ENCODE results near the gene PFKM.
"Not testable (repeated sequence)": the region's sequence is repeated elsewhere in the genome, so short reads cannot be mapped to it uniquely, and the experiment has no call there.

PFKM gene

DNA sequence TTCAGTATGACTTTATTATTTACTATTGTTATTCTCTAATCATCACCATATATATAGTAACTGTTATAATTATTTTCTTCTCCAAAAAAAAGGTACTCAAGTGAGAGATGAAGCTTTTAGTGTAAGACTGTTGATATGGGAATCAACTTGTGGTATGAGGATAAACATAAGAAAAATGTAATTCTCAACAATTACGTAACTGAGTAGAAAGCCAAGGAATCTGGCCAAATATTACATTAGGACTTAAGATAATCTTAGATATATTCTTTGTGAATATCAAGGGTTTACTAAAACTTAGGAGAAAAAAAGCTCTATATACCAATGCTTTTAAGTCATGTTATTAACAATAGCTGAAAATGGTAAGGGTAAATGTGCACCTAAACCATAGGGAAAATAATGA is 26.6 kb upstream of the PFKM start:
- peaks cover 29% of the 10 kb centered on the region for H3K36me3 Mint-ChIP-seq
- H3K4me3 Mint-ChIP-seq, result no peak overlapping the region
- no peak for DNase-seq
- CTCF ChIA-PET, result no interaction called here
- no peak overlapping the region for H3K27ac Mint-ChIP-seq
- H3K9me3 Mint-ChIP-seq, result no peaks in the 10 kb centered on the region
- no peaks in the 10 kb centered on the region for H3K4me1 Mint-ChIP-seq
- H3K27me3 Mint-ChIP-seq, result no peaks in the 10 kb centered on the region

DNA sequence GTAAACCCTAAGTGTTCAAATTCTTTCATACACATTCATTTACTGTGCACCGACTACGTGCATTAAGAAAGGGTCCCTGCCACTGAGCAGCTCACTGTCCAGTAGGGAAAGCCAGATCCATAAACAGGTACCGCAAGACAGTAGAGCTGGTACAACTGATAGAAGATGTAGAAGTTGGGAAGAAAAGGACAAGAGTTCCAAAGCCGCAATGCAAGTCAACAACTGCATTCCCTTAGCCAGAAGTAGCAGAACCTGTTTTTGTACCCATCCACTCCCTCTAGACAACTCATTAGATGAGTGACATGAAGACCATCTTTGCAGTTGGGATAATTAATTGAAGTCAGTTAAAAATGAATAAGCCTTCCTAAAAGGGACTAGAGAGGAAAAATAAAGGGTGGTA is 14.6 kb upstream of the PFKM start:
- no peaks in the 10 kb centered on the region for H3K27me3 Mint-ChIP-seq
- H3K4me3 Mint-ChIP-seq, result peak overlapping the region; percentile 90
- H3K4me1 Mint-ChIP-seq, result peaks cover 51% of the 10 kb centered on the region
- no peaks in the 10 kb centered on the region for H3K9me3 Mint-ChIP-seq
- H3K36me3 Mint-ChIP-seq, result peaks cover 6% of the 10 kb centered on the region
- CTCF ChIA-PET, result interaction anchor here (1.1 kb wide), 2 partner anchors 54 kb away, joined by 3 read pairs; no protein-coding TSS in a partner anchor
- DNase-seq, result no peak
- no peak overlapping the region for H3K27ac Mint-ChIP-seq

DNA sequence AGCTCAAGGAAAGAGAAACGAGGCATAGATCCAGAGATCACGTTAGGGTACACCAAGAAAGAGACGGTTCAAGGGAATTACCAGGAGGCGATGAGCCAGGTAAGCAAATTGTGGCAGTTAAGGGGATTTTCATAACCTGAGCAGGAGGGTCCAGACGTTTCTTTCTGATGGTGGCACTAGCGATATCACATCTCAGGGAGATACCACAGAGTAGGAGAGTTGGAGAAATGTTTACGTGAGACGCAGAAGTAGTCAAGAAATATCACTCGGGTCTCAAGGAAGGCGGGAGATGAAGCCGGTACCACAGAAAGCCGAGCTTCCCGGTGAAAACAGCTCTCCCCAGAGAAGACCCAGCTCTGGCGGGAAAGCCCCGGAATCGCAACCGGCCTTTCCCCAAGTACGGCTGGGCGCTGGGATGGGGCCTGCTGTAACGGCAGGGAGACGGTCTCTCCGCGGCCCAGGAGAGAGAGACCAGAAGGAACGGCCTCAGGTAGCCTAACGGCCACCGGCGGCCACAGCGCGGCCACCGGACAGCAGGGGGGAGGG is 13.8 kb upstream of the PFKM start:
- peak overlapping the region; percentile 90 for H3K4me3 Mint-ChIP-seq
- CTCF ChIA-PET, result interaction anchor here (1.1 kb wide), 1 partner anchor 53 kb away, joined by 3 read pairs; no protein-coding TSS in a partner anchor
- H3K27ac Mint-ChIP-seq, result peak overlapping the region; percentile 87
- H3K9me3 Mint-ChIP-seq, result no peaks in the 10 kb centered on the region
- peaks cover 6% of the 10 kb centered on the region for H3K36me3 Mint-ChIP-seq
- no peaks in the 10 kb centered on the region for H3K27me3 Mint-ChIP-seq
- DNase-seq, result peak; percentile 60
- H3K4me1 Mint-ChIP-seq, result peaks cover 54% of the 10 kb centered on the region

DNA sequence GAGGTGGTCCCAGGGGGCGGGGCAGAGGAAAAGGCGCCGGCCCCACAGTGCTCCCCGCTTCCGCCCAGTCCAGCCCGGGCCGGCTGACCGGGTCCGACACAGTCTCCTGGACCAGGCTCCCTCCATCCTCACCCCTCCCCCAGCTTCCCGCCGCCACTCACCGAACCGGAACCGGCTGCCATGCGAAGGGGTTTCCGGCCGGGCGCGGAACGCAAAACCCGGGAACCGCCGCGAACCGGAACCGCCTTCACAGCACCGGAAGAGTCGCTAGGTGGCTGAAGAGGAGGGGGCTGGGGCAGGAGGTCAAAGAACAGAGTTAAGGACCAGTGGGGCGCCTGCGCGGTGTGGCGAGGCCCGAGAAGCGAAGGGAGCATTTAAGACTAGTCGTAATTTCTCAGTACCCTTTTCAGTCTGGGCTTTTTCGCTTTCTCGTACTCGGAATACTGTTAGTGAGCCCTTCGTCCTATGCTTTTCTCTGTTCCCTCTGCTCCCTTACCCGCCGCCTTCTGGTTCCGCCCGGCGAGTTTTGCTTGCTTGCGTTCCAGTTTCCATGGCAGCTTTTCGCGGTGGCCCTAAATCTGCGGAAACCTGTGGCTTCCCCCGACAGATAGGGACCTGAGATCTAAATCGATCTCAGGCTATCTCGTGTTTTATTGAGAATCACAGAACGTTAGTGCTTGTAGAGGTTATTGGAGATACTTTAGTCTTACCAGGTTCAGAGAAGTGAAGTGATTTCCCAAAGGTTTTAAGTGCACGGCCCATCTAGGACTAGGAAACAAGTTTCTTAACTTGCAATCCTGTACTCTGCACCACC is 13.1 kb upstream of the PFKM start, which contains the start of gene SENP1:
Gene SENP1 (minus strand): TSS at position 213 of the 814 bp plus-strand sequence. CDS start 4,607 bp downstream, outside the sequence.
- Mint-ChIP-seq H3K4me1 (peaks cover 54% of the 10 kb centered on the region), H3K27me3 (no peaks in the 10 kb centered on the region), H3K27ac (peak within 1 kb of the TSS; percentile 87), H3K36me3 (peaks cover 6% of the 10 kb centered on the region), H3K9me3 (no peaks in the 10 kb centered on the region), H3K4me3 (peak within 1 kb of the TSS; percentile 90)
- DNase-seq, result peak; percentile 92
- CTCF ChIA-PET, result interaction anchor here (0.8 to 1.5 kb wide), 3 partner anchors 13 to 58 kb away, joined by 3 to 5 read pairs (median 4); partner anchors contain the start of gene PFKM

DNA sequence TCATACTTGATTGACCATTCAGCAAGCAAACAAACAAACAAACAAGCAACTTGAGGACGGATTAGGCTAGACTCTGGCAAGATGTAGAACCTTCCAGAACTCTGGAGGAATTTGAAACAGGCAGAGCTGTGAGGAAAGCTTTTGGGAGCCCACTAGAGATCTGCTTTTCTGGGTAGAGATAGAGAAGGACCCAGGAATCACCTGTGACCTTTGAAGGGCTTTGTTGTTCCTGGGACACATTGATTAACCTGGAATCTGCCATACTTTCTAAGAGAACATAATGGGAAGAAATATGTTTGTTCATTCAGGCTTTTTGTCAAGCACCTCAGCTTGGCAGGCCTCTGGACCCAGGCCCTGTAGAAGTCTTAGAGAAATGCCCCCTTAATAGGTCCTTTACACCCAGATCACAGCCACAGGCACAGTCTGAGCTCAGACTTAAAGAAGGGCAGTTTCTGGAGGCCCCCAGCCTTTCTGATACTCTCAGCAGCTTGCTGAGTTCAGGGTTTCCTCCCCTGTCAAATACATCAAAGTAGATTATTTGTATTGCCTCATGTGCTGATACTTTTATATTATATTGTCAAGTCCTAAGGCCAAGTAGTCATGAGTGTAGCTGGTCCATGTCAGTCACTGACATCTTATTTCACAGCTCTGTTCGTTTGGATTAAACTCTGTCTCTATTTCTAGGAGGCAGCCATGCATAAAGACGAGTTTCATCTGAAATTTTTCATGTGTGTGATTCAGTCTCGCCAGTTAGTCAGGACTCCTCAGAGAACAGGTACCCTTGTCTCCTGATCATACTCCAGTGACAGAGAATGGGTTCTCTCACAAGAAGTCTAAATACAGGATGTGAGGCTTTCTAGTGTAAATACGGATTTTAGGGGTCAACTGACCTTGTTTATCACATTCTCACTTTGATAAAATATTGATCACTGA is 12.2 kb upstream of the PFKM start:
- no peak for DNase-seq
- CTCF ChIA-PET, result interaction anchor here (0.8 to 1.5 kb wide), 5 partner anchors 12 to 58 kb away, joined by 3 to 5 read pairs (median 4); partner anchors contain the start of genes ASB8 and PFKM
- H3K27me3 Mint-ChIP-seq, result no peaks in the 10 kb centered on the region
- no peaks in the 10 kb centered on the region for H3K9me3 Mint-ChIP-seq
- peak overlapping the region; percentile 87 for H3K27ac Mint-ChIP-seq
- H3K36me3 Mint-ChIP-seq, result peaks cover 5% of the 10 kb centered on the region
- peaks cover 47% of the 10 kb centered on the region for H3K4me1 Mint-ChIP-seq
- peak overlapping the region; percentile 90 for H3K4me3 Mint-ChIP-seq

- H3K27ac Mint-ChIP-seq, result no peak overlapping the region
- no peak overlapping the region for H3K4me3 Mint-ChIP-seq
- H3K4me1 Mint-ChIP-seq, result peaks cover 34% of the 10 kb centered on the region
- H3K36me3 Mint-ChIP-seq, result no peaks in the 10 kb centered on the region
- DNase-seq, result no peak
- CTCF ChIA-PET, result no interaction called here
- peaks cover 3% of the 10 kb centered on the region for H3K27me3 Mint-ChIP-seq
- H3K9me3 Mint-ChIP-seq, result no peaks in the 10 kb centered on the region
Measured at GRCh38 chr12:48109424-48109823, 9.7 kb upstream of the PFKM start.

DNA sequence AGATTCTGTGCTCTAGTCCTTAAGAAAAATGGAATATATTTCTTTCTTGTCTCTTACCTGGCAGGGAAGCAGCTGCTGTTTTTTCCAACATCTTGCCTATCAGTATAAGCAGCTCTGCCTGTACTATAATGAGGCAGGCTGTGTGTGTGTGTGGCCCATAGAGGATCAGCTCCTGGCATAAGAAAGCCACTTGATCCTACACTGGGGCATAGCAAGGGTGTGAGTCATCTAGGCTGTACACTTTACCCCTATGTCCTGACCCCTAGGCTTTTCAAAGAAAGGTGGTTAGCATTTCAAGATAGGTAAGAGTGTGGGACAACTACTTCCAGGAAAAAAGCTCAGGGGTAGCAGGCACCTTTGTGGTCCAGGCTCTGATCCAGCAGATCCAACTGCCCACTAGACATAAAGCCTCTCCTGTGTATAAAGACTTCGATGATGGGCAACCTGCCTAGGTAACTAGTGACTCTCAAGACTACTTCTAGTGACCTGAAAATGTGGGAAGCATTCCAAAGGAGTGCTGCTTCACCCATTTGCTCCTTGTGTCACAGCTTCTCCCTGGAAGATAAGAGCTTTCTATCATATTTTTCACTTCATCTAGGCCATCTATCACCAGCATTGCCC is 8.4 kb upstream of the PFKM start:
- Mint-ChIP-seq H3K27me3 (peaks cover 11% of the 10 kb centered on the region), H3K36me3 (no peaks in the 10 kb centered on the region), H3K9me3 (no peaks in the 10 kb centered on the region), H3K4me3 (no peak overlapping the region), H3K4me1 (peaks cover 30% of the 10 kb centered on the region), H3K27ac (no peak overlapping the region)
- CTCF ChIA-PET, result no interaction called here
- DNase-seq, result no peak

GRCh38 chr12:48111312-48111693 is 7.9 kb upstream of the PFKM start:
- H3K36me3 Mint-ChIP-seq, DNase-seq, H3K9me3 Mint-ChIP-seq, H3K27ac Mint-ChIP-seq, H3K4me3 Mint-ChIP-seq, CTCF ChIA-PET: not testable (repeated sequence)
- Mint-ChIP-seq H3K27me3 (peaks cover 16% of the 10 kb centered on the region), H3K4me1 (peaks cover 28% of the 10 kb centered on the region)

DNA sequence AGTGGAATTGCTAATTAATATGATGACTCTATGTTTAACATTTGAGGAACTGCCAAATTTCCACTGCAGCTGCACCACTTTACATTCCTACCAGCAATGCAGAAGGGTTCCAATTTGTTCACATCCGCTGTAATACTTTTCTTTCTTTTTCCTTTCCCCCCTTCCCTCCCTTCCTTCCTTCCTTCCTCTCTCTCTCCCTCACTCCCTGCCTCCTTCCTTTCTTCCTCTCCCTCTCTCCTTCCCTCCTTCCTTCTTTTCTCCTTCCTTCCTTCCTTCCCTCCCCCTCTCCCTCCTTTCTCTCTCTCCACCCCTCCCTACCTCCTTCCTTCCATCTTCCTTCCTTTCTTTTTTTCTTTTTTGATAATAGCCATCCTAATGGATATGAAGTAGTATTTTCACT is 3.2 kb upstream of the PFKM start:
- Mint-ChIP-seq H3K4me3 (no peak overlapping the region), H3K27me3 (peaks cover 17% of the 10 kb centered on the region), H3K36me3 (no peaks in the 10 kb centered on the region), H3K9me3 (no peaks in the 10 kb centered on the region), H3K4me1 (peaks cover 20% of the 10 kb centered on the region), H3K27ac (no peak overlapping the region)
- CTCF ChIA-PET, result no interaction called here
- no peak for DNase-seq

DNA sequence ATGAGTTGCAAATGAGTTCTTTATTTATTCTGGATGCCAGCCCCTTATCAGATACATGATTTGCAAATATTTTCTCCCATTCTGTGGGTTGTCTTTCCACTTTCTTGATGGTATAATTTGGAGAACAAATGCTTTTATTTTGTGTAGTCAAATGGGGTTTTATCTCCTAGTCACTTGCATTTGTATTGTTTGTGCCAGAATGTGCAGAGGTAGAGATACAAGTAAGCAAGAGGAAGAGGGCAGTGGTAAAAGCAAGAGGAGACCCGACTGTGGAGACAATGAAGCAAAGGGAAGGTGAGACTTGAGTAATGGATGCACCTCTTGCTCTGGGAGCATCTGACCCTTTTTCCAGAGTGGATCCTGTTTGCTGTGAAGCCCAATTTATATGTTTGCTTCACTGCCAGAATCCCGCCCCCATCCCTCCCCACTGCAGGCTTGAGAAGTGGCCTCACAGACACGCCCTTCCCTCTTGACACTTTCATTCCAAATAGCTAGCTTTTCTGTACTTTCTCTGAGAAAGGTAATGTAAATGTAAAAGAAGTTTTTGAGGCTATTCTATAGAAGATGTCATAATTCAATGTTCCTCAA is 786 bp upstream of the PFKM start:
- no peak overlapping the region for H3K27ac Mint-ChIP-seq
- peak overlapping the region; percentile 86 for H3K4me3 Mint-ChIP-seq
- H3K27me3 Mint-ChIP-seq, result peaks cover 17% of the 10 kb centered on the region
- H3K4me1 Mint-ChIP-seq, result peaks cover 20% of the 10 kb centered on the region
- CTCF ChIA-PET, result interaction anchor here (1.2 to 1.4 kb wide), 2 partner anchors 12 to 232 kb away, joined by 3 to 4 read pairs; no protein-coding TSS in a partner anchor
- DNase-seq, result peak; percentile 23
- no peaks in the 10 kb centered on the region for H3K9me3 Mint-ChIP-seq
- H3K36me3 Mint-ChIP-seq, result no peaks in the 10 kb centered on the region

GRCh38 chr12:48119834-48120195 is 651 bp downstream of the PFKM start:
- no peak for DNase-seq
- H3K27ac Mint-ChIP-seq, result no peak overlapping the region

DNA sequence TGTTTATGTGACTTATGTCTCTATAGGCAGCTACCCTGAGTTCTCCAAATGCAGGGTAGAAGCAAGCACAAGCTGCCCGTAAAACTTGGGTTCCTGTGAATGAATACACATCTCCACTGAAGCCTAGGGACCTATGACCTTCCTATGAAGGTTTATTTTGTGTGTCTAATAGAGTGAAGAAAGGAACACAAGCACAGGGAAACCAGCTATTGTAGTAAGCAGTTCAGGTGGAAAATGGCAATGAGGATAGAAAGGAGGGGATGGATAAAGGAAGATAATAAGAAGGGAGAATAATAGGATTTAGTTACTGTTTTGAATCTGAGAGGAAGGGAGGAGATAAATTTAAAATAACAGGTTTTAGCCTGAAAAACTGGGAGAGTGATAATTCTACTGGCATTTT is 2.4 kb downstream of the PFKM start:
- Mint-ChIP-seq H3K36me3 (peaks cover 4% of the 10 kb centered on the region), H3K9me3 (no peaks in the 10 kb centered on the region), H3K4me1 (peaks cover 20% of the 10 kb centered on the region), H3K27ac (no peak overlapping the region), H3K4me3 (no peak overlapping the region), H3K27me3 (no peaks in the 10 kb centered on the region)
- CTCF ChIA-PET, result no interaction called here
- DNase-seq, result no peak

More at GRCh38 chr12:48119834-48120195, 651 bp downstream of the PFKM start:
- Mint-ChIP-seq H3K4me3 (peak overlapping the region; percentile 86), H3K27me3 (peaks cover 10% of the 10 kb centered on the region), H3K4me1 (peaks cover 20% of the 10 kb centered on the region), H3K36me3 (no peaks in the 10 kb centered on the region), H3K9me3 (no peaks in the 10 kb centered on the region)
- CTCF ChIA-PET, result interaction anchor here (1.2 to 1.4 kb wide), 2 partner anchors 13 to 234 kb away, joined by 3 to 4 read pairs; no protein-coding TSS in a partner anchor

DNA sequence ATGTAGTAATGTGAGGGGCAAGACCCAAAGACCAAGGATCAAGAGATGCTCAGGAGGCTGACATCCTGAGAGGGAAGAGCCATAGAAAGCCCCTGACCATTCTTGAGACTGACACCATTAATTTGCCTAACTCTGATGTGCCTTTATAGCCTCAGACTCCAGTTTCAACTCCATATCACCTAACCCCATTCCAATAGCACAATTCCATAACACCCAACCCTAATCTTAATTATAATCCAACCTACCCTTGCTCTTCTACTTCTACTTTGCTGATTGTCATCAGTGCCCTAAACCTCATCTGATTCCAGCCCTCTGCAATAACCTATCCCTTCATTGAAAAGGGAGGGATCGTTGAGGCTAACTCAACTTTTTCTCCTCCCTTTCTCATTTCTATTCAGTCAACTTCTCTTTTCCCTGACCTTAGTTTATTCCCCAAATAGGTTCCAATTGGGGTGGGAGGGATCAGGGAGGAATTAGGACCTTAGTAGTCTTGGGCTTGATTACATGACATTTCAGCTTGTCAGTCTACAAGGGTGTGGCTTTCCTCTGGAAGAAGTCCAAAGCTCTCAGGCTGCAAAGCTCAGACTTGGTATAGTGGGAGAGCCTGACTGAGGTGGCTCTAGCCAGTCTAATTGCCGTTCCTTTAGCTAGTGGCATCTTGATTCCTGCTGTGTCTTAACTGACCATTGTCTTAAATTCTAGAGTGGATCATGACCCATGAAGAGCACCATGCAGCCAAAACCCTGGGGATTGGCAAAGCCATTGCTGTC is 3.1 kb downstream of the PFKM start:
- no peak for DNase-seq
- CTCF ChIA-PET, result no interaction called here
- no peak overlapping the region for H3K27ac Mint-ChIP-seq
- no peaks in the 10 kb centered on the region for H3K9me3 Mint-ChIP-seq
- peaks cover 20% of the 10 kb centered on the region for H3K4me1 Mint-ChIP-seq
- peaks cover 6% of the 10 kb centered on the region for H3K36me3 Mint-ChIP-seq
- no peak overlapping the region for H3K4me3 Mint-ChIP-seq
- H3K27me3 Mint-ChIP-seq, result no peaks in the 10 kb centered on the region

All from activated naive CD4-positive, alpha-beta T cell treated with anti-CD3 and anti-CD28 coated beads, Interleukin-2, amount 10 ng/mL, durations not matched to agents 7 days and 5 days (primary cell).